8988T (cell line): ENCODE data around the gene SEMA4C.
"Not testable (repeated sequence)": the region's sequence is repeated elsewhere in the genome, so short reads cannot be mapped to it uniquely, and the experiment has no call there.

Experiments
- DNase-seq: peaks from one replicate; pipeline ENCODE4 v3.0.0; 2011

SEMA4C gene

DNA sequence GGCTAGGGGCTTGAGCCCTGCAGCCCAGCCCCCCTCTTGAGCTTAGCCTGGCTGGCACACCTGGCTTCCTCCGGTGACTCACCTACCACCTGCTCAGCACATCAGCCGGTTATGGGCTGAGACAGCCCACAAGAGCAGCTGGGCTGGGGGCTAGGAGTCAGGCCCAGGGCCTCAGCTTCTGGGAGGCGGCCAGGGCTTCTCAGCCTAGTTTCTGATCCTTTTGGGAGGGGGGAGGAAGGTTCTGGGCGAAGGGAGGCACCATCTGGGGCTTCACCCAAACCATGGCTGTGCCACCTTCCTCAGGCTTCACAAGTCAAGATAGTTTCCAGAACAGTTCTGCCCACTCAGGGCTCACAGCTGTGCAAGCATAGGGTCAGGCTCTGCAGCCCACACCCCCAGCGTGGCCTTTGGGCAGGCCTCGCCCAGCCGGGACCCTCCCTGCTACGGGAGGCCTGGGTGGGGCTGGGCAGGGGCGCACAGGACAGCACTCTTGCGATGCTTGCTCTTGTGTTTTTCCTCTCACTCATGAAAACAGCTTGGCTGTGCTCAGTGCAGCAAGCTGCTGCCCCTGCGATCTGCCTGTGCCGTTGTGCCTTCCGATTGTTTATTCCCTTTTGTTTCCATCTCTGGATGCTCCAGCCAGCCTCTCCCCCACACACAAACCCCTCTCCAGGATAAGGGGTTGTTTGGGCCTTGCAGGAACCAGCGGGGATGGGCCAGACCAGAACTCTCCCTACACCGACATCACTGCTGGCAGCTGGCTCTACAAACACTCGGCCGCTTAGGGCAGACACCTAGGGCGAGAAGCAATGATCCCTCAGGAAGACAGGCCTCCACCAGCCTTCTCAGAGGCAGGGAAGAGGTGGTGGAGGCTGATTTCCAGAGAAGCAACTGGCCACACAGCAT is 26.1 kb upstream of the SEMA4C start:
- DNase-seq: no peak

DNA sequence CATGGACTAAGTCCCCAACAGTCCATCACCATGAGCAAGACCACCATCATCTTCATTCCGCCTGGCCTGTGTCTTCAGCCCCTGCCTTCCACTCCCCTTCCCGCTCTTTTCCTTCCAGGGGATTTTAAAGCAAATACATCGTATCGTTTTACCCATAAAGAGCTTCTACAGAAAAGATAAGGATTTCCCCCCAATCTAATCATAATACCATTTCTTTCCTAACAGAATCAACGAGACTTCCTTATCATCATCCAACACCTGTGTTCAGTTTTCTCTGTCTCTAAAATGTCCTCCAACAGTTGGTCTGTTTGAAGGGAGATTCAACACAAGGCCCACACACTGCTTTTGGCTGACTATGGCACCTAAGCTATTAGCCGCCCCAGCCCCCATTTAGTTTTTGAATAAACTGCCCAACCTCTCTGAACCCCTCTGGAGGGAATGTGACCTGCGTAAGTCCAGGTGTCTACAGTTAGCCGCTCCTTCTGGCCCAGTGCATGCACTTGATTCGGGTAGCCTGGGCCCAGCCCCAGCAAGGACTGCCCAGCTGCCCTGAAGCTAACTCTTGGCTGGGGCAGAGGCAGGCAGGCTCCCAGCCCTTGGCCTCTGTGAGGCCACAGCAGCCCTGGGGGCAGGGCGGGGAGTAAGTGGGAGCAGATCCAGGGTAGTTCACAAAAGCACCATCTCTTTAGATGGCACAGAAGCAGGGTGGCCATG is 25.3 kb upstream of the SEMA4C start:
- DNase-seq: no peak

DNA sequence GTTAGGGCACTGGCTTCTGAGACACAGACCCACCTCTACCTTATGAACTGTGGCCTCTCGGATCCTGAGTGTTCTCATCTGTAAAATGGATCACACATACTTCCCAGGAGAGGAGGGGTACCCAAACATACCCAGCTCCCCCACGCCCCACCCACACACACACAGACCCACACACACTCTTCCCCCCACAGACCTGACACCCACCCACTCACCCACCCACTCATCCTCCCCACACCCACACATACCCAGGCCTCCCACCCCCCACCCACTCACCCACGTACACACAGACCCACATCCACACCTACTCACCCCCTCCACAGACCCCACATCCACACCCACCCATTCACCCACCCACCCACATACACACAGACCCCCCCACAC is 24.3 kb upstream of the SEMA4C start:
- no peak for DNase-seq

DNA sequence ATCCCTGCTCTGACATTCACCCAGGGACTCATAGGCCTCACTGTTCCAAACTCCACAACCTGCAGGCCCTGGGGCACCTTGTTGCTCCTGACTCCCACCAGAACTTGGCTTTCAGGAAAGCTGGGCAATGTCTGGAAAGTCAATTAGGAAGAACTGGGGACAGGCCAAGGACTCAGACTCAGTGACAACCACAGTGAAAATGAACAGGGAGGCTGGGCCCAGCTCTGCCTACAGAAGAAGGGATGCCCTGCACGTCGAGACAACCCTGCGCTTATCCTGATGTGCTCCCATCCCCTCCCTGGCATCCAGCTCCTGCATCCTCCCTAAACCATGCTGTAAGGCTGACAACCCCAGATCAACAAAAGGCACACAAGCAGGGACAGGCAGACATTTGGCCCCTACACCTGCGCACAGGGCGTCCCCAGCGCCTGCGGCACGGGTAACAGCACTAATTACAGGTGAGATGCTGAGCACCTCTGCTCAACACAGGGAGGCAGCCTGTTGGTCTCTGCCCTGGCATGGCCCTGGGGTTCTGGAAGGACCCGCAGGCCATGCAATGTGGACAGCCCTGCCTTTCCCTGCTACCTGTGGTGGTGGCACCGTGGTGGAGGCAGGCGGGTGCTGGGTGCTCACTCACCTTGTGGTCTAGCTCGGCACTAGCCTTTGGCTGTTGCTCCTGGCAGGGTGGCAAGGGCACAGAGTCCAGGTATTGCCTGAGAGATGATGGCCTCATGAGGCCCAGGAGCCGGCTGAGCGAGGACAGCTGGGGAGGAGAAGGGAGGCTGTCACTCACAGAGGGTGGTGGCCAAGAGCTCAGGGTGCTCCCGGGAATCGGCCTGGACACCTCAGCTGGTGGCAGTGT is 23.6 kb upstream of the SEMA4C start:
- no peak for DNase-seq

DNA sequence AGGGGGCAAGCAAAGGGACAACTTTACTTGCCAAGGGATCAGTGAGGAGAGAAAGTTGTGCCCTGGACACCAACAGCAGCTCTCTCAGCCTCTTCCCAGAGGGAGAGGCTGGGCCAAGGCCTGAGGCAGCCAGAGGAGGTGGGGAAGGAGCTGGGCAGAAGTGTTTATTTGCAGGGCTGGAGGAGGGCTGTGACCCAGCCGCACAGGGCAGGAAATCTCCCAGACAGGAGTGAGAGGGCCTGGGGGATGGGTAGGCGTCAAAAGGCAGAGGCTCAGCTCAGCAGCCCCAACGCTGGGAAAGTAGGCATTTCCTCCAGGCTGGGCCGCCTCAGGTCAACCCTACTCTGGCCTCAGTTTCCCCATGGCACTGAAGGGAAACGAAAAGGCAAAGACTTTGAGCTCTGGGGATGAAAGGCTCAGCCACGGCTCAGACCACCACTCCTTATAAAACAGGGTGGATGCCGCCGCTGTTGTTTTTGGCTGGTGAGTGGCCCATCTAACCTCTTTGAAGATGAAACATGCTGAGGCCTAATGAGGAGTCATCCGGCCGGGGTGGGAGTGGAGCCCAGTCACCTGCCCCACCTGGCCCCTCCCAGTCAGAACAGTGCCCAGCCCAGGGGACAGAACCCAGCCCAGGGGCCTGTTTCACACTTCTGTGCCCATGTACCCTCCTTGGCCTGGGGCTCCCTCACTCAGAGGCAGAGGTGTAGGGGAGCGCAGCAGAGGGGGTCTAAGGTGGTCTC is 21.9 kb upstream of the SEMA4C start:
- no peak for DNase-seq

DNA sequence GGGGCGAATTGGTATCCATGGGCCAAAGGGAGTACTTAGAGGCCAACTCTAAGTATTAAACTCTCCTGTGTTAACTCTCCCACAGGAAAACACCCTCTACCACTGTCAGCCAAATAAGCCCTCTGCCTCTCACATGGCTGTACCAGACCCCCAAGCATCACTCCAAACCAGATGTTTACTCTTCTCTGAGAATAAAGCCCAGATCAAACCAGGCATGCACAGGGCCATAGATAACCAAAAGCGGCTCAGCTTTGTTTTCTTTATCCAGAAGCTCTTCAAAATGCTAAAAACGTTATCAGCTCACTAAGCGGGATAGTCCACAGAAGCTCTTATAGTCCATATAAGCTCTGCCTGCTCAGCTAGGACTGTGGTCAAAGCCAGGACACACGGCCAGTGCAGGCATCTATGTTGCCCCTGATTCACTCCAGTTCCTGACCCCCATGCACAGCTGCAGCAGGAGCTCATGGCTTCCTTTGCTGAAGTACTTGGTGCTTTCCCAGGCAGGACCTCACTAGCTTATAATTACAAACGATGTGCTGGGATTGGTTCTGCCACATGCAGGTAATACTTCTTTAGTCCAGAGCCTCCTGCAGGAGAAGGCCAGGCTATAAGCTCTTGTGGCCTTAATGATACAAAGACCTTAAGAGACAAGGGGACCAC is 21.0 kb upstream of the SEMA4C start:
- no peak for DNase-seq

DNA sequence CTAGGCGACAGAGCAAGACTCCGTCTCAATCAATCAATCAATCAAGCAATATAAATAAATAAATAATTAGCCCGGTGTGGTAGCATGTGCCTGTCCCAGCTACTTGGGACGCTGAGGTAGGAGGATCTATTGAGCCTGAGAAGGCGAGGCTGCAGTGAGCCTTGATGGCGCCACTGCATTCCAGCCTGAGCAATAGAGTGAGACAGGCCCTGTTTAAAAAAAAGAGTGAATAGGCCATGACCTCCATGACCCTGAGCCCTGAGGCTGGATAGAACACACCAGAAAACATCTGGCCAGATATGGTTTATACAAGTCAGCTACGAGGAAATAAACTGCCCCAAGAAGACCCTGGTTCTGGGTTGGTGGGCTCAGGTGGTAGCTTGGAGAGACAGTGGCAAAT is 20.4 kb upstream of the SEMA4C start:
- no peak for DNase-seq

DNA sequence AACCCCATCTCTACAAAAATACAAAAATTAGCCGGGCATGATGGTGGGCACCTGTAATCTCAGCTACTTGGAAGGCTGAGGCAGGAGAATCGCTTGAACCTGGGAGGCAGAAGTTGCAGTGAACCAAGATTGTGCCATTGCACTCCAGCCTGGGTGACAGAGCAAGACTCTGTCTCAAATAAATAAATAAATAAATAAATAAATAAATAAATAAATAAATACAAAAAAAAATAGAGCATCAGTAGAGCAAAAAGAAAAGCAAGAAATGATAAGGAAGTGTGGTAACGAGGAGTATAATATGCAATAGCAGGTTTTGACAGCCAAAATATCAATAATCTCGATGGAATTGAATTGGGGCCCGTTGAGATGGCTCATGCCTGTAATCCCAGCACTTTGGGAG is 19.6 kb upstream of the SEMA4C start:
- DNase-seq: not testable (repeated sequence)

DNA sequence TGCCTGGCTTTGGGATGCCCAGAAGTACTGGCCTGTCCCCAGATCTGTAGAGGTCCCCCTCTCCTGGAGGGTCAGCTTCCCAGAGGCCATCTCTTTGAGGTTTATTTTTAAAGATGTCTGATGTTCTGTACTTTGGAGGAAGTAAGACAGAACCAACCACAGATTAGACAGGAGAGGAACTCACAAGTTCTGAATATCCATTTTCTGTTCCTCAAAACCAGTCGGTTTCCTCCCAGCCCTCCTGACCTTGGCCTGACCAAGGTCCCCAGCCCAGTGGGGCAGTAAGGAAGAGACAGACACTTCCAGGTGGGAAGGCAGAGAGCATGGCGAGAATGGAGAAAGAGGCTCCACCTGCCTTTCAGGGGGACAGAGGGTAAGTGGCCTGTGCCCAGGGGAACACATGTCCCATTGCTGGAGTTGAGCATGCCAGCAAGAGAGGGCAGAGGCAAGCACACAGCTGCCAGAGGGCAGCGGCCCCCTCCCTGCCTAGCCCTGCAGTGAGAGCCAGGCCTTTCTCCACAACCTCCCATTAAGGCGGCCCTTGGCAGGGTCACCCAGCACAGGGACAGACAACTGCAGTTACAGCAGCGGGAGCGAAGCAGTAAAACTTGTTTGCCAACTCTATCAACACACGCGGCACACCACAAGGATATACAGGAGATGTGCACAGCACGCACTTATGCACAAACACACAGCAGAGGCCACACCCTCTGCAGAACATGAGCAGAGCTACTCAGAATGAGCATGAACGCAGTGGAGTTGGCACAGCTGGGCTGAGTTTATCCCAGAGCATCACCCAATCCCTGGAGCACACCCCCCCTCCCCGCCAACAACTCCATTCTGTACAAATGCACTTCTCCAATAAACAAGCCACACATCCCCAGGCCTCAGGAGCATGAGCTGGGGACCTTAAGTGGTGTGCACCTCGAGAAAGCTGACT is 18.5 kb upstream of the SEMA4C start:
- DNase-seq: no peak

DNA sequence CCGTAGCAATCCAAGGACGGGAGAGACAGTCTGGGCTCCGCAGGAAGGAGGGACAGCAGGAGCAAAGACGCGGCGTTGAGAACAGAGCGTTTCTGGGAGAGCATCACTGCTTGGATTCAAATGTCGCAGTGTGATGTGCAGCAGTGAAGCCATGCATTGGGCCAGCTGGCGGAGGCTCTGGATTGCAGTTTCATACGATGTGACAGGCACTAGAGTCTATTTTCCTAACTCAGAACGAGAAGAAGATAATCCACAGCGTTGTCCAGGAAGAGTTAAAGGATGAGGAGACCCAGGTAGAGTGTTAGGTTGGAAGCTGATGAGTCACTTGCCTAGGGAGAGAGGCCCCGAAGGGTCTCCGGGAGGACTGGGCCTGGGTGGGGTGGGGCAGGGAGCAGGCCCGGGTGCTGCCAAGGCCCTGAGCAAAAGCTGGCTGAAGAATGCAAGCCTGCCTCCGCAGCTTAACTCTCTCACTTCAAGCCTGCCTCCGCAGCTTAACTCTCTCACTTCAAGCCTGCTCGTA is 17.7 kb upstream of the SEMA4C start:
- no peak for DNase-seq

DNA sequence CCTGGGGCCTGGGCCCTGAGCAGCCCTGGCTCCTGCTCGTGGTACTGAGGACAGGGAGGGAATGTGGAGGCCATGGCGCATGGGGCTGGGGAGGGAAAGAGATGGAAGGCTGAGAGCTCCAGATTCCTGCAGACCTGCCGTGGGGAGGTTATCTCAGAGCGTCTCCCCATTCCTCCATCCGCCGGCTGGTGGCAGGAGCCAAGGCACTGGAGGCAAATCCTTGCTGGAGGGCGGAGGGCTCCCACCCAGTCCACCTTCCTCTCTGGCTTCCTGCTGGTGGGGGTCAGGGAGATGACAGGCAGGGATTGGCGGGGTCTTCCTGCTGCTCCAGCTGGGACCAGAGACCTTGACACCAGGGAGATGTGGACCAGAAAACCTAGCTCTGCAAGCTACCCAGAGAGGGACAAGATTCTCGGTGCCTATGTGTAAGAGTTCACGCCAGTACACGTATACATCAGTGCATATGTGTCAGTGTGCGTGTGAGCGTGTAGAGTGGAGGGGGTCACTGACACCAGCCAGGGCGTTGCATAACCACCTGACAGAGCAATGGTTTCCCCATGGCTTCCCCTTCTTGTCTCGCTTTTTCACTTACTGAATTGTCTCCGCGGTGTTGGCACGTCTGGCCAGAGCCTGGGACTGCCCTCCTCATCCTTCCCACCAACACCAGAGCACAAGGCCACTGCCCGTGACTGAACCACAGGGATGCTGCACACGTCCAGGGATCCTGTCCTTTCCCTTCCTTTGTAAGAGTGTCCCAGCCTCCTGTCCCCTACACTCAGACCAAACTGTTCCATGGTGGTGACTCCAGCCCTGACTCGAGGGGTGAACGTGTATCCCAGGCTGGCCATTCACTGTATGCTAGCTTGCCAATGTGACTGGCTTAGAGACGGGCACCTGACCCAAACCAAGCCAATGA is 15.8 kb upstream of the SEMA4C start:
- DNase-seq: no peak

DNA sequence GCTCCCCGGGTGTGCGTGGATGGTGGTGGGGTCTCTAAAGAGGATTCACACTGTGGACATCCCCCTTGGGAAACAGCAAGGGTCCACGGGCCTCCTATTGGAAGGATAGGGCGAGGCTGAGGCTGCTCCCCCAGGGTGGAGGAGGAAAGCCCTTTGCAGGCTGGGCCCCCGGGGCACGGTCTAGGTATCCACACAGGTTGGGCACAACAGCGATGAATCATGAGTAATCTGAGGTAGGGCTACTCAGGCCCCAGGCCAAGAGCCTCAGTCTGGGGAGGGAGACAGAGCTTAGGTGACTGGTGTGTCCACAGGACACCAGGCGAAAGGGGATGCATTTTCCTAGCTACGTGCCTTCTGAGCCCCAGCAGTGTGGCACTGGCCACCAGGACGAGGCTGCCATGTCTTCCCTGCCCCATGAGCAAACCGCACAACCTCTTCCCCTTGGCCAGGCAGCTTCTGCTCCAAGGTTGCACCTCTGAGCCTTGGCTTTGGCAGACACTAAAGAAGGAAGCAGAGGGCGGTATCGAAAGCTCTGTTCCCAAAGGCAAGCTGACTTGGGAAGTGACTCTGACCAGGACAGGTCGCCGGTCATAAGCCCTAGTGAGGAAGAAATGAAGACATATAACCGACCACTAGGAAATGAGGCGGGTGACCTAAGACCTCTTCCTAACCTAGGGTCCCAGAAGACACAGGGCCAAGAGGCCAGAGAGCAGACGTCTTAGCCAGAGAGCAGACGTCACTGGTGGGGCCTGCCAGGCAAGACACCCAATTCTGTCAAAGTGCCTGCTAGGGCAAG is 14.6 kb upstream of the SEMA4C start:
- no peak for DNase-seq

DNA sequence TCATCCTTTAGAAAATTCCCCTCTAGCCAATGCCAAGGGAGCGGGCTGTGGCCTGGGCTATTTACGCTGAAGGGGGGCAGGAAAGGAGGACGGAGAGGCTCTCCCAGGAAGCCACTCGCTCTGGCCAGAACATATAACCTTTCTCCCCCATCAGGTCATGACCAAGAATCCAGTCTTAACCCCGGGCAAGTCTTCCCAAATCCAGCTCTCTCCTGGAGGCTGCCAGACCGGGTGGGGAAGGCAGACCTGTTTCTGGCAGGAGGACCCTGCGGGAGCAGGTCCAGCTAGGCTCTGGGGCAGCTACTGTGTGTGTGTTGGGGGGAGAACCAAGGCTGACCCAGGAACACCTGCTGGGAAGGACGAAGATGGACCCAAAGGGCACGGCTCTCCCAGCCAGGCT is 13.4 kb upstream of the SEMA4C start:
- no peak for DNase-seq

DNA sequence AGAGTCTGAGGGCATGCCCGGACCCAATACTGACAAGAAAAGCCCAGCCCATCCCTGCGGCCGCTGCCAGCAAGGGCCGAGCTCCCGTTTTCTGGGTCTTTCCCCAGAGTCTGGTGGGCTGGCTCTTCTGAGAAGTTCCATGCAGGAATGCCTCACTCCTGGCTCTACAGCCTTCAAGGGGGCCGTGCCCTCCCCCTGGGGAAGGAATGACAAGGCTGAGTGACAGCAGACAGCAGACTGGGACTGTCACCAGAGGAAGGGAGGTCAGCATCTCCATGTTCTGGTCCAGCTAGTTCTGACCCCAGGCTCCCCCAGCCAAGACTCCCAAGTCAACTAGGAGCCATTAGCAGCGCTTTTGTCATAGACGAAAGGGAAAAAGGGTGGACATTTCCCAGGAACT is 13.0 kb upstream of the SEMA4C start:
- DNase-seq: no peak

DNA sequence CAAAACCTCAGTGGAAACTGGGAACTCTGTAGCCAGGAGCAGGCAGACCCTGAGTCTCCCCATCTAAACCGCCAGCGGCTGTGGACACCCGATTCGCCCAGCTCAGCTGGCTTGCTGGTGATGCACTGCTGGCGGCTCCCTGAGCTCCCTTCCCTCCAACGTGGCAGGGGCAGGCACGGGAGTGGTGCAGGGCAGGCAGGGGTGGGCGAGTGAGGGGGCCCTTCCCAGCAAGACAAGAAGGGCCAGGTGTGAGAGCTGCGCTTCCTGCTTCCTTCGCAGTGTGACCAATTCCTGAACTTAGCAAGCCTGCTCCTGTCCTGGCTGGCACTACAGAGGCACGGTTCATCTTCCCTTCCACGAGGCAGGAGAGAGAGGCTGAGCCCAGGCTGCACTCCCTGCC is 12.3 kb upstream of the SEMA4C start:
- DNase-seq: no peak

DNA sequence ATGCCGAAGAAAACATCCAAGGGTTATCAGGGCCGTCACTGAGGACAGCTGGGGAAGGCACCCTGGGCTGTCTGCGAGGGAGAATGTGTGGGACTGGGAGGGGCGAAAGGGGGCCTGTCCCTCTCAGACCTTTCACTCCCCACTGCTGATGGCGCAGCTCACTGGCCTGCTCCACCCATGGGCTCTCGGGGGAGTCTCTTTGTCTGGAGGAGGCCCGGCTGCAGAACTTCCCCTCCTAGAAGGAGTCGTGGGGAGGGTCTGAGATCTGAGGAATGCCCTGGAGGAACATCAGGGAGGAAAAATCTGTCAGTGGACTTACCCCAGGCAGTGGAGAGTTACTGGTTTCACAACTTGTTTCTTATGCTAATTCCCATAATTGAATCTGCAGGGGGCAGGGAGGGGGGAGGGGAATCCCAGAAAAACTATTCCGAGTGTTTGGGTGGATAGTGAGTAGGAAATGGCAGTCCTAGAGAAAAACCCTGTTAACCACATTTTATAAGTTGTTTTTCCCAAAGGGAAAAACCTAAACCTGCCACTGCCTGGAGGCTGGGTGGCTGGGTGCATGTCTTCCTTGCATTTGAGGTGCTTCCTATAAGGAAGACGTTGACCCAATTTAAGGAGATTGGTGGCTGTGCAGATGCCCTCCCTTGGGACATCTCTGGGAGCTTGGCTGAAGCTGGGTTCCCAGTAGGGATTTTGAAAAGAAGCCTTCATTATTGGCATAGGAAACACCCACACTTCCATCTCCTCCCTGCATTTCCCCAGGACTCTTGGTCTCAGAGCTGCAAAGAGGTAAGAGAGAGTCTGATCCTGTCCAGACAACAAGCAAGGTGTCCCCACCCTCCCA is 11.7 kb upstream of the SEMA4C start:
- DNase-seq: no peak

DNA sequence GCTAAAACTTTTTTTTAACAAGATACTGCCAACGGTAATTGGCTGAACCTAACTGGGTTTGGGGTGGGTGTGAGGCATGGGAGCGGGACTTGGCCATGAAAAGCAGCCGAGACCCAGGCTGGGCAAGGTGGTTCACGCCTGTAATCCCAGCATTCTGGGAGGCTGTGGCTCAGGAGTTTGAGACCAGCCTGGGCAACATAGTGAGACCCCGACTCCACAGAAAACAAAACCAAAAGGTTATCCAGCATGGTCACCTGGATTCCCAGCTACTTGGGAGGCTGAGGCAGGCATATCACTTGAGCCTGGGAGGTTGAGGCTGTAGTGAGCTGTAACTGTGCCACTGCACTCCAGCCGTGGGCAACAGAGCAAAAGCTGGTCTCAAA is 11.0 kb upstream of the SEMA4C start:
- DNase-seq: no peak

DNA sequence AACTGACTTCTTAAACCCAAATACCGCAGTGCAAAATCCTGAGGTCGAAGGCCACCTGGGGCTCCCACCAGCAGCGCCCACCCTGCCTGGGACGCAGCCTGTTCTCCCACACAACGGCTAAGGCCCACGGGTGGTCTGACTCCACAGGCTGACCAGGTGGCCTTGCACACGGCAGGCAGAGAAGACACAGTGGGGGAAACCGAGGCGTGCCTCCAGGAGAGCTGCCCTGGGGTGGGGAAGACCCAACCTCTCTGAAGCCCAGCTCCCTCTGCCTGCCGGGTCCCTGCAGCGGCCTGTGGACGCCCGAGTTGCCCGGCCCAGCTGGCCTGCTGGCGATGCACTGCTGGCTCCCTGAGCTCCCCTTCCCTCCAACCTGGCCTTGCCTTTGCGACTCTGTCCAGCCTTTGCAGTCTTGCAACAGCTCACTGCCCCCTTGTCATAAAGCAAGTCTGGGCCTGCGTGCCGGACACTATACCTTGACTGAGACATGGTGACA is 9.7 kb upstream of the SEMA4C start:
- no peak for DNase-seq
